ENCODE results near the gene RASAL2. TPM values are rescaled to one million over a fixed set of nuclear protein-coding genes. Genes with fewer than 3 reads are reported as not detected.
A peak's percentile ranks its signal among the peaks of the same experiment; 100 is the strongest.

Gene RASAL2
- total RNA-seq, 4 donors from 2014 or later = 17.9 to 27.3 (median 23.5) TPM

DNA sequence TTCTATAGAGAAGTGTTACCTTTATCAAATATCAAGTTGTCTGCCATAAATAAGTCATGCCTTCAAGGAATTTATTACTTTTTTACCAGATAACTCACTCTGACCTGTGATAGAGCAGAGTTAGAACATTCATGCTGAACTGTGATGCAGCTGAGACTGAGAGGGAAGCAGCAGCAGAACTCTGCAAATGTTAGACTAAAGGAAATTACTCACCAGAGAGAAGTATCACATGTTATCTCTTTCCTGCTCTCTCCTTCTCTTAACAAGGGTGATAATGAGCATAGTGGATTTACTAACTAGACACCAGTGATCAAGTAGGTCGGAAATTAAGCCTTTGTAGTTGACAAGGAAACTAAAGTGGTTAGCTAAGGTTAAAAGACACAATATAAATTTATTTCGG is 181.6 kb downstream of the RASAL2 start:
- intact Hi-C loops (cut with DNase I) = loop anchor here (10.0 kb wide), 1 partner anchor 241 kb away; no protein-coding TSS in a partner anchor
- Histone ChIP-seq H3K27ac (no peak overlapping the region), H3K27me3 (no peaks in the 10 kb centered on the region), H3K9me3 (no peaks in the 10 kb centered on the region), H3K4me3 (replicated peaks in 1 of 3) (no peak overlapping the region), H3K36me3 (no peaks in the 10 kb centered on the region), H3K4me1 (peaks cover 0 to 4% of the 10 kb centered on the region in 2 donors)
- no peak for DNase-seq
- TF ChIP-seq, protein P1, sequence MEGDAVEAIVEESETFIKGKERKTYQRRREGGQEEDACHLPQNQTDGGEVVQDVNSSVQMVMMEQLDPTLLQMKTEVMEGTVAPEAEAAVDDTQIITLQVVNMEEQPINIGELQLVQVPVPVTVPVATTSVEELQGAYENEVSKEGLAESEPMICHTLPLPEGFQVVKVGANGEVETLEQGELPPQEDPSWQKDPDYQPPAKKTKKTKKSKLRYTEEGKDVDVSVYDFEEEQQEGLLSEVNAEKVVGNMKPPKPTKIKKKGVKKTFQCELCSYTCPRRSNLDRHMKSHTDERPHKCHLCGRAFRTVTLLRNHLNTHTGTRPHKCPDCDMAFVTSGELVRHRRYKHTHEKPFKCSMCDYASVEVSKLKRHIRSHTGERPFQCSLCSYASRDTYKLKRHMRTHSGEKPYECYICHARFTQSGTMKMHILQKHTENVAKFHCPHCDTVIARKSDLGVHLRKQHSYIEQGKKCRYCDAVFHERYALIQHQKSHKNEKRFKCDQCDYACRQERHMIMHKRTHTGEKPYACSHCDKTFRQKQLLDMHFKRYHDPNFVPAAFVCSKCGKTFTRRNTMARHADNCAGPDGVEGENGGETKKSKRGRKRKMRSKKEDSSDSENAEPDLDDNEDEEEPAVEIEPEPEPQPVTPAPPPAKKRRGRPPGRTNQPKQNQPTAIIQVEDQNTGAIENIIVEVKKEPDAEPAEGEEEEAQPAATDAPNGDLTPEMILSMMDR (IDR thresholded peaks at IDR 0.05) = no peak
- TF ChIP-seq POLR2A (IDR thresholded peaks at IDR 0.05) = no peak
- 91% methylated on average over 2 of the region's 2 CpGs for WGBS, 2 donors

DNA sequence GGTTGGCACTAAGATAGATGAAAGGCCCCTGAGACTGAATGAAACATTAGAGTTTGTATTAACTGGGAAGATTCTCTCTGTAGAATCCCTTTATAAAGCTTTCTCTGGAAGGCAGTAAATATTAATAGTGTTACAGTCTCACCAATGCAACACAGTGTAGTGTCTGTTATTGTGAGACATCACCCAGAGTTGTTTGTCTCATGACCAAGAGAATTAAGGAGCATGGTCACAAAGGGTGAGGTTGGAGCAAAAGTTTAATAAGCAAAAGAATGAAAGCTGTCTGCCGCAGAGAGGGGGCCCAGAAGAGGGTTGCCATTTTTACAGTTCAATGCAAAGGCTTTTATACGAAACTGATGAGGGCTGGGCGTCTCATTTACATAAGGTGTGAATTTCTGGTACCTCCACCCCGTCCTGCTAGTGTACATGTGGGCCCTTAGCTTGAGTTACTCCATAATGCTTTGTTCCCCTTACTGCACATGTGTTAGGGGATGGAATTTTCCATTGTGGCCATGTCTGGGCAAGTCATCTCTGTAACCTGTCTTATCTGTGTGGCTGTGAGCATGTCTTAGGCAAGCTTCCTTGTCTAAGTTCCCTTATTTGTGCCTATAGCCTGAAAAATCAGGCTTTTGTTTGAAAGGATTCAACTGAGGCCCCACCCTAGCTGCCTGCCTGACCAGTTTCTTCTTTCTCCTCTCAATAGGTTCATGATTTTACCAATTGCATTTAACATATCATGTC is 184.1 kb downstream of the RASAL2 start:
- Histone ChIP-seq H3K27me3 (no peaks in the 10 kb centered on the region), H3K4me1 (no peaks in the 10 kb centered on the region), H3K9me3 (no peaks in the 10 kb centered on the region), H3K27ac (no peak overlapping the region), H3K36me3 (no peaks in the 10 kb centered on the region), H3K4me3 (replicated peaks in 1 of 3) (no peak overlapping the region)
- intact Hi-C loops (cut with DNase I) = loop anchor here (10.0 kb wide), 1 partner anchor 243 kb away; no protein-coding TSS in a partner anchor
- WGBS, 2 donors = 93 to 97% methylated on average over 4 of the region's 4 CpGs
- no peak for DNase-seq
- TF ChIP-seq, protein P1 (IDR thresholded peaks at IDR 0.05) = no peak
- no peak for TF ChIP-seq POLR2A (IDR thresholded peaks at IDR 0.05)

- H3K4me3 ChIP-seq (replicated peaks in 1 of 3) = no peak overlapping the region
- no peak for DNase-seq
- intact Hi-C loops (cut with DNase I) = loop anchor here (10.0 kb wide), 1 partner anchor 244 kb away; no protein-coding TSS in a partner anchor
- no peaks in the 10 kb centered on the region for H3K27me3 ChIP-seq
- H3K4me1 ChIP-seq = peaks cover 0 to 3% of the 10 kb centered on the region in 2 donors
- TF ChIP-seq POLR2A (IDR thresholded peaks at IDR 0.05) = no peak
- TF ChIP-seq, protein P1 (IDR thresholded peaks at IDR 0.05) = no peak
- no peaks in the 10 kb centered on the region for H3K36me3 ChIP-seq
- no peak overlapping the region for H3K27ac ChIP-seq
- H3K9me3 ChIP-seq = no peaks in the 10 kb centered on the region
- 77% methylated on average over 1 of the region's 1 CpG for WGBS, 2 donors
Observed at GRCh38 chr1:178278916-178279686, 185.2 kb downstream of the RASAL2 start.

DNA sequence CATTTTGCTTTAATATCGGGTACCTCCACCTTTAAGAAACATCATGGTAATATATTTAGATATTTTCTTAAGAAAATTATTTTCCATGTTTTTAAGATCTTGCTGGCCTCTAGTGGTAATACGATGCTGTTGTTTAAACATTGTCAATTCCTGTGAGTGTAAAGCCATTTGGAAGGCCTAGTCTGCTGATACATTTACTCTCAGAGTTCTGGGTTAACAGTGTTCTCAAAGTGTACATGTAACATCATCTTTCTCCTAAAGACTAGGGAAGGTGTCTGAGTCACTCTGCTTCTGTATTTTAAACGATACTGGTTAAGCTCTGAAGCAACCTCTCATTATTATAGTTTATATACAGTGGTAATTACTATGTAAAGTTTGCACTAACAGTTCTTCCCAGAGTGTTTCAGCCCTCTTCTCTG is 189.1 kb downstream of the RASAL2 start:
- H3K4me1 ChIP-seq = peaks cover 0 to 4% of the 10 kb centered on the region in 2 donors
- WGBS, 2 donors = 36% methylated on average over 3 of the region's 3 CpGs
- no peaks in the 10 kb centered on the region for H3K27me3 ChIP-seq
- no peak overlapping the region for H3K4me3 ChIP-seq (replicated peaks in 1 of 3)
- no peaks in the 10 kb centered on the region for H3K9me3 ChIP-seq
- intact Hi-C loops (cut with DNase I) = no loop called here
- H3K36me3 ChIP-seq = no peaks in the 10 kb centered on the region
- no peak for DNase-seq
- H3K27ac ChIP-seq = no peak overlapping the region
- TF ChIP-seq POLR2A (IDR thresholded peaks at IDR 0.05) = no peak
- TF ChIP-seq, protein P1 (IDR thresholded peaks at IDR 0.05) = peak in 5 of 6 experiments; percentile 23 to 53 (median 46)

DNA sequence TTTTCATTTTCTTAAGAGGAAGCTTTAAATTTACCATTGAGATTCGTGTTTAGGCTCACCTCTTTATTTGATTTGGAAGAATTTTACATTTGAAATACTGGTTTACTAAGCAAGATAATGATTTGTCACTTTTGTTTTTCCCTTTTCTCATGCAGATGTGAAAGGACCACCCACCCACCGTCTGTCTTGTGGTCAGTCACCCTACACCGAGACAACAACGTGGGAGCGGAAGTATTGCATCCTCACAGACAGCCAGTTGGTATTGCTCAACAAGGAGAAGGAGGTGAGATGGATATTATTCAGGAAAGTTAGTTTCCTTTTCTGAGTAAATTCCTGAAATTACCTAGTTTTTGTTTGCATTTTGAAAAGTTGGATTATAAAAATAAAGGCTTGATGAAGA is 189.5 kb downstream of the RASAL2 start:
- Histone ChIP-seq H3K4me3 (replicated peaks in 1 of 3) (no peak overlapping the region), H3K27me3 (no peaks in the 10 kb centered on the region), H3K36me3 (no peaks in the 10 kb centered on the region), H3K27ac (no peak overlapping the region), H3K9me3 (no peaks in the 10 kb centered on the region), H3K4me1 (peaks cover 0 to 4% of the 10 kb centered on the region in 2 donors)
- 72 to 79% methylated on average over 5 of the region's 5 CpGs for WGBS, 2 donors
- intact Hi-C loops (cut with DNase I) = no loop called here
- DNase-seq = no peak
- TF ChIP-seq, protein P1 (IDR thresholded peaks at IDR 0.05) = no peak
- TF ChIP-seq POLR2A (IDR thresholded peaks at IDR 0.05) = no peak

Measured in thyroid gland (tissue), 4 donors.